ENCODE measurements around the gene HMCES.

The HMCES gene

GRCh38 chr3:129278439-129278965, at the start of gene HMCES:
HMCES (plus strand) TSS chr3:129278870; CDS start chr3:129279733, 863 bp downstream.
- peak; percentile 93 for DNase-seq (ENCODE audit: low spot score)
- TF ChIP-seq CTCF (IDR thresholded peaks at IDR 0.05; ENCODE audit: extremely low read depth, missing control alignments): no peak

GRCh38 chr3:129228891-129229585, 49.6 kb upstream of the HMCES start:
- TF ChIP-seq CTCF (IDR thresholded peaks at IDR 0.05; ENCODE audit: extremely low read depth, missing control alignments): no peak
- DNase-seq (ENCODE audit: low spot score): no peak

GRCh38 chr3:129230311-129231019, 48.2 kb upstream of the HMCES start:
- no peak for TF ChIP-seq CTCF (IDR thresholded peaks at IDR 0.05; ENCODE audit: extremely low read depth, missing control alignments)
- DNase-seq (ENCODE audit: low spot score): no peak

- no peak for DNase-seq (ENCODE audit: low spot score)
- no peak for TF ChIP-seq CTCF (IDR thresholded peaks at IDR 0.05; ENCODE audit: extremely low read depth, missing control alignments)
Observed at GRCh38 chr3:129231331-129232119, 47.1 kb upstream of the HMCES start.

GRCh38 chr3:129233538-129233937, 45.1 kb upstream of the HMCES start:
- peak; percentile 68 for DNase-seq (ENCODE audit: low spot score)
- TF ChIP-seq CTCF (IDR thresholded peaks at IDR 0.05; ENCODE audit: extremely low read depth, missing control alignments): no peak

- no peak for DNase-seq (ENCODE audit: low spot score)
- TF ChIP-seq CTCF (IDR thresholded peaks at IDR 0.05; ENCODE audit: extremely low read depth, missing control alignments): no peak
Observed at GRCh38 chr3:129234441-129234840, 44.2 kb upstream of the HMCES start.
